Memory B cell (primary cell): Measurements from ENCODE around the gene TEK.
A peak's percentile ranks its signal among the peaks of the same experiment; 100 is the strongest.

Experiments
- ATAC-seq: fragments of 150-1000 bp; cut with Tn5 transposase; 2 replicates; pipeline ENCODE4 v1.10.0; 2021; ENCODE audit warnings: low read depth, mild to moderate bottlenecking, moderate library complexity
- DNase-seq, 2 donors: peaks; one replicate each; pipeline ENCODE4 v3.0.0; 2022; ENCODE audit warnings: low spot score in 2 of 2
- H3K27ac Mint-ChIP-seq: one replicate; pipeline ENCODE4 v1.8.0; 2022; ENCODE audit warnings: mild to moderate bottlenecking, moderate library complexity, mixed read lengths
- H3K27me3 Mint-ChIP-seq: one replicate; pipeline ENCODE4 v1.8.0; 2022; ENCODE audit warnings: mixed read lengths
- H3K36me3 Mint-ChIP-seq: one replicate; pipeline ENCODE4 v1.8.0; 2022; ENCODE audit warnings: mild to moderate bottlenecking, mixed read lengths
- H3K4me1 Mint-ChIP-seq: one replicate; pipeline ENCODE4 v1.8.0; 2022; ENCODE audit warnings: mixed read lengths
- H3K4me3 Mint-ChIP-seq: one replicate; pipeline ENCODE4 v1.8.0; 2022; ENCODE audit warnings: mild to moderate bottlenecking, moderate library complexity, mixed read lengths
- H3K9me3 Mint-ChIP-seq: one replicate; pipeline ENCODE4 v1.8.0; 2022; ENCODE audit warnings: mixed read lengths

TEK gene

DNA sequence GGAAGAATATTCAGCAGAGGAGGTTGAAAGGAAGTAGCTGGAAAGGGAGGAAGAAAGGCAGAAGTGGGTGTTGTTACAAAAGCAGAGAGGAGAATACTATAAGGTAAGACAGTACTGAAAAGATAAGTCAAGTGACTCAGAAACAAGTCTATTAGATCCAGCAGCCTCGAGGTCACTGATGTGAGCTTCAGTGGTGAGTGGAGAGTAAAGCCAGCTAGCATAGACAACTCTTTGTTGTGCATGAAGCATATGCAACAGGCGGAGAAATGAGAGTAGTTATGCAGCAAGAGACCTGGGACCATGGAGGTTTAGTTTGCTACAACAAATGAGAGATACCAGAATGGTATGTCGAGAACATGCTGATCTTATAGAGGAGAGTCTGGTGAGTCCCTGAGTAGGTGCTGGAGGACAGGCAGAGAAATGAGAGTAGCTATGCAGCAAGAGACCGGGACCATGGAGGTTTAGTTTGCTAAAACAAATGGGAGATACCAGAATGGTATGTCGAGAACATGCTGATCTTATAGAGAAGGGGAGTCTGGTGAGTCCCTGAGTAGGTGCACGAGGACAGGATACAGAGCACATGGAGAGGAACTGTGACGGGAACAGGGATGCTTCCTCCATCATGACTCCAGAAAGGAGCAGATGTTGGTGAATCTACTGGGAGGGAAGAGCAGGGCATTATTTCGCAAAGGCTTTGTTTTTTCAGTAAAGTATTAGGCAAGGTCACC, 151.9 kb downstream of the TEK start:
- Mint-ChIP-seq H3K36me3 (no peaks in the 10 kb centered on the region), H3K4me3 (no peak overlapping the region), H3K27me3 (peaks cover 2% of the 10 kb centered on the region), H3K4me1 (no peaks in the 10 kb centered on the region), H3K27ac (no peak overlapping the region), H3K9me3 (peaks cover 2% of the 10 kb centered on the region)
- ATAC-seq = no peak
- DNase-seq = no peak

- Mint-ChIP-seq H3K36me3 (no peaks in the 10 kb centered on the region), H3K9me3 (peaks cover 2% of the 10 kb centered on the region), H3K4me1 (no peaks in the 10 kb centered on the region), H3K27me3 (peaks cover 2% of the 10 kb centered on the region), H3K4me3 (no peak overlapping the region), H3K27ac (no peak overlapping the region)
- ATAC-seq (no peak), DNase-seq (no peak)
Observed at GRCh38 chr9:27261517-27262211, 152.6 kb downstream of the TEK start.

DNA sequence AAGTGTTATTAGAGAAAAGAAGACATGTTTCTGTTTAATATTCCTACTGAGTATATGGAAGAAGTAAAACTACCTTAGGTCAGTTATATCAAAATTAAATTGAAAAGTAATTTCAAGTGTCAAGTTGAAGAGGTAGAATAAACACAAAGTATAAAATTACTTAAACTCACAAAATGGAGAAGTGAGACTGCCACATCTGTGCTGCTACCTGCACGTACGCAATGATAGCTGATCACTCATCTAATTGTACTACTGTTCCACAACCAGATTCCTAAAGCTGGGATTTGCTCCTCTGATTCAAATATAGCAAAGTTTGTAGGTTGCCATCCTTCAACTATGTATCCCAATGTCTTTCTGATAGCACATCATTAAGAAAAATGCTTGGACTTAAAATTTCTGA, 163.1 kb downstream of the TEK start:
- Mint-ChIP-seq H3K4me3 (no peak overlapping the region), H3K4me1 (peaks cover 4% of the 10 kb centered on the region), H3K36me3 (no peaks in the 10 kb centered on the region), H3K27ac (no peak overlapping the region), H3K27me3 (no peaks in the 10 kb centered on the region), H3K9me3 (no peaks in the 10 kb centered on the region)
- peak; percentile 29 for ATAC-seq
- no peak for DNase-seq

DNA sequence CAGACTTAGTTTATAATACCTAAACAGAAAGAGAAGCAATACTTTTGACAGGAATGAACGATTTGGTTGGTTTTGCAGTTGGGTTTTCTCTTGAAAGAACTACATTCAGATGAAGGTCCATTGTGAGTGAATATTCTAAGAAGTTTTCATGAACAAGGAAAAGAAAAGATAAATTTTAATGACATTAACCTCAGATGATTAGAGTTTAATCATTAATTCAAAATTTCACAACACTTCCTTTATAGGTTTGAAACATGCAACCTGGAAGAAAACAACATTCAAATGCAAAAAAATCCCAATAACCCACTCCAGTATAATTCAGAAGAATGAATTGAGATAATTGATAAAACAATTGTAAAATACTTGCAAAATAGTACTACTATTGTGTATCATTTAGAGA, 164.2 kb downstream of the TEK start:
- ATAC-seq = no peak
- H3K27me3 Mint-ChIP-seq = no peaks in the 10 kb centered on the region
- H3K27ac Mint-ChIP-seq = no peak overlapping the region

DNA sequence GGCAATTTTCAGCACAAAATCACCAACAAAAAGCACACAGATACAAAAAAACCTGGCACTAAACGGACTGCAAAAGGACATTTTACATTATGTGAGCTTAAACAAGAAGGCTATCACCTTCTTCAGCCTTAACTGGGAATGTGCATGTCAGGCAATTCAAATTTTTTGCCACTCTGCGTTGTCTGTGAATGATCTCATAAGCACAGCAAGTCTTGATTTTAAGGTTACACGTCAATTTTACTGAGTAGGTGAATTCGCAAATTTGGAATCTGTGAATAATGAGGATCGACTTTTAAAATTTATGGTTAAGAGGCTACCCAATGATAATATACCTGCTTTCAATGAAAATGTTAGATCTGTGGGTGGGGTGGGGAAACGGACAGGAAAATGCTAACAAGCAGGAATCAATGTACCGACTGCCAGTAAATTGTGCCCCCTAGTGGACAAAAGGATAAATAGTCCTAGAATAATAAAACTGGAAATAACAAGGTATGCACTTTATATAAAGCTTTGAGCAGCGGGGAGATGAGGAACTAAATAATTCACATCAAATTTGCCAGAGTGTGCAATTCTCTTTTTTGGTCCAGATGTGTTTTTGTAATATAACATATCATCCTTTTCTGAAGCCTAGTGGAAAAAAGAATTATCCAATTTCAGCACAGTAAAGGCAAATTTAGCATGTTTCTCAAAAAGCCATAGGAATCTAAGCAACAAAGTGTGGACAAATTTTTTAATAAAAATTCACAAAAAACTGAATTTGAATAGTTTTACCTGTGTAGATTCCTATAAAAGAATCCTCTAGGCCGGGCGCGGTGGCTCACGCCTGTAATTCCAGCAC, 167.4 kb downstream of the TEK start:
- no peaks in the 10 kb centered on the region for H3K9me3 Mint-ChIP-seq
- H3K4me1 Mint-ChIP-seq = peaks cover 8% of the 10 kb centered on the region
- DNase-seq = peak in 1 of 2 donors; percentile 57
- H3K27ac Mint-ChIP-seq = no peak overlapping the region
- no peak overlapping the region for H3K4me3 Mint-ChIP-seq
- peak; percentile 42 for ATAC-seq
- no peaks in the 10 kb centered on the region for H3K36me3 Mint-ChIP-seq
- H3K27me3 Mint-ChIP-seq = peaks cover under 1% of the 10 kb centered on the region

More for the DNA sequence above, 164.2 kb downstream of the TEK start:
- no peak overlapping the region for H3K4me3 Mint-ChIP-seq
- H3K36me3 Mint-ChIP-seq = no peaks in the 10 kb centered on the region
- no peak for DNase-seq
- no peaks in the 10 kb centered on the region for H3K9me3 Mint-ChIP-seq
- peaks cover 4% of the 10 kb centered on the region for H3K4me1 Mint-ChIP-seq

DNA sequence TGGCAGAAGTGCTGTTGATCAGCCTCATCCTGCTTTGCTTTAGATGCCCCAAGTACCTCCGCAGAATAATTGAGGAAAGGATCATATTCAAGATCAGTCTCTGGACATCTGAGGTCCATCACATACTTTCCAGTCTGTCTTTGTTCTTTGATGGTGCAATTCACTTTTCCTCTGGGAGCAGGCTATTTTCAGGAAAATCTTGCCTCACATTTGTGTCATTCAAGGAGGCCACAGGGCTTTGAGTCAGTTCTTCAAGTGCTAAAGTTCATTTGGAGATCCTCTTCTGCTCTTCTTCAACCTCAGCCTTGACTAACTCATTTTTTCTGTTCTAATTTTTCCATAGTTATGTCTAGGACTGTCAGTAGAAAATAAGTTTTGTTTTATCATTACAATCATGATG, 169.3 kb downstream of the TEK start:
- peaks cover 2% of the 10 kb centered on the region for H3K27me3 Mint-ChIP-seq
- no peak for ATAC-seq
- no peak overlapping the region for H3K27ac Mint-ChIP-seq
- H3K36me3 Mint-ChIP-seq = no peaks in the 10 kb centered on the region
- H3K9me3 Mint-ChIP-seq = no peaks in the 10 kb centered on the region
- H3K4me1 Mint-ChIP-seq = peaks cover 13% of the 10 kb centered on the region
- no peak for DNase-seq
- H3K4me3 Mint-ChIP-seq = no peak overlapping the region

- DNase-seq = no peak
- H3K4me1 Mint-ChIP-seq = peaks cover 13% of the 10 kb centered on the region
- H3K27ac Mint-ChIP-seq = no peak overlapping the region
- no peak overlapping the region for H3K4me3 Mint-ChIP-seq
- no peaks in the 10 kb centered on the region for H3K9me3 Mint-ChIP-seq
- H3K27me3 Mint-ChIP-seq = peaks cover 2% of the 10 kb centered on the region
- no peak for ATAC-seq
- H3K36me3 Mint-ChIP-seq = no peaks in the 10 kb centered on the region
Observed at GRCh38 chr9:27279611-27280010, 170.6 kb downstream of the TEK start.
